Stimulated activated effector memory CD8-positive, alpha-beta T cell treated with anti-CD3 and anti-CD28 coated beads, Interleukin-12 subunit alpha, Interleukin-12 subunit beta, amount 100 ng/mL, for 72 hours (primary cell): Measurements from ENCODE around the gene SORBS1.
"Not testable (repeated sequence)": the region's sequence is repeated elsewhere in the genome, so short reads cannot be mapped to it uniquely, and the experiment has no call there.

Experiments
- ATAC-seq: fragments of 150-1000 bp; cut with Tn5 transposase; 2 replicates; pipeline ENCODE4 v1.10.0; 2021
- DNase-seq, 2 donors: peaks; one replicate each; pipeline ENCODE4 v3.0.0; 2021 to 2022; ENCODE audit warnings: low spot score in 2 of 2
- H3K27ac Mint-ChIP-seq: one replicate; pipeline ENCODE4 v1.8.0; 2022; ENCODE audit warnings: mild to moderate bottlenecking, mixed read lengths
- H3K36me3 Mint-ChIP-seq: one replicate; pipeline ENCODE4 v1.8.0; 2022; ENCODE audit warnings: mild to moderate bottlenecking, mixed read lengths
- H3K4me1 Mint-ChIP-seq: one replicate; pipeline ENCODE4 v1.8.0; 2022; ENCODE audit warnings: mixed read lengths
- H3K4me3 Mint-ChIP-seq: one replicate; pipeline ENCODE4 v1.8.0; 2022; ENCODE audit warnings: mild to moderate bottlenecking, mixed read lengths
- H3K9me3 Mint-ChIP-seq: one replicate; pipeline ENCODE4 v1.8.0; 2022; ENCODE audit warnings: mixed read lengths

SORBS1 gene

DNA sequence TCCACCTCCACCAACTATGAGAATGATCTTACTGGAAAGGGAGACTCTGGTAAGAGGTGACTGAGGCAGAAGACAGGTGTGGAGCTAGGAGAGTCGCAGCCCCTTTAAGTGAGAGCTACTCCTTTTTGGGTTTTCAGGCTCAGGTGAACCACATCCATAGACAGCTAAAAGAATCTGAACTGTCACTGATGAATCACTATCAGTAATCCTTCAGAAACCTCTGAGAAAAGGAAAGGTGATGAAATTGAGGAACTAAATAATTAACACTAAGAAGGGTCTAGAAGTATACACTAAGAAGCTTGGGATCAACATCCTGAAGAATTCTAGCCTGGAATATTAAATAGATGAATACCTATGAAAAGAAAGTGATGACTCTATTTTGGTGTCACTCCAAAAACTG is 83.0 kb downstream of the SORBS1 start:
- no peaks in the 10 kb centered on the region for H3K9me3 Mint-ChIP-seq
- H3K4me3 Mint-ChIP-seq: no peak overlapping the region
- DNase-seq: no peak
- no peaks in the 10 kb centered on the region for H3K4me1 Mint-ChIP-seq
- no peak overlapping the region for H3K27ac Mint-ChIP-seq
- ATAC-seq: no peak
- H3K36me3 Mint-ChIP-seq: no peaks in the 10 kb centered on the region

DNA sequence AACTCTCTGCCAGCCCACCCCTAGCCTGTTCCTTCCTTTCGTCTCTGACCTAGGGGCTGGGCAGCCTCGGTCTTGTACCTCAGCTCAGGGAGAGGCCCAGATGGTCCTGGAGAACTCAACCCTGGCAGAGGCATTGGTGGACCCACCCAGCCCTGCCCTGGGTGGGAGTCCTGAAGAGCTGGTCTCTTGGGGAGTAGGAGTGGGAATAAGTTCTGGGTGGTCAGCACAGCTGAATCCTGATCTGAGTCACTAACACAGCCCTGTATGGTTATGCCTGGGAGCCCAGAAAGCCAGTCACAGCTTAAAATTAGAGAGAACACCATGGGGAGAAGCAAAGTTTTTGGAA is 84.0 kb downstream of the SORBS1 start:
- Mint-ChIP-seq H3K4me3 (no peak overlapping the region), H3K36me3 (no peaks in the 10 kb centered on the region), H3K4me1 (no peaks in the 10 kb centered on the region), H3K9me3 (no peaks in the 10 kb centered on the region), H3K27ac (no peak overlapping the region)
- no peak for DNase-seq
- ATAC-seq: no peak

- Mint-ChIP-seq H3K27ac (no peak overlapping the region), H3K4me1 (no peaks in the 10 kb centered on the region), H3K36me3 (no peaks in the 10 kb centered on the region), H3K4me3 (no peak overlapping the region), H3K9me3 (no peaks in the 10 kb centered on the region)
- ATAC-seq: no peak
- DNase-seq: no peak
Measured at GRCh38 chr10:95476469-95477174, 84.5 kb downstream of the SORBS1 start.

- DNase-seq (no peak), ATAC-seq (no peak)
- H3K27ac Mint-ChIP-seq: no peak overlapping the region
- no peaks in the 10 kb centered on the region for H3K9me3 Mint-ChIP-seq
- H3K4me3 Mint-ChIP-seq: no peak overlapping the region
- no peaks in the 10 kb centered on the region for H3K4me1 Mint-ChIP-seq
- H3K36me3 Mint-ChIP-seq: no peaks in the 10 kb centered on the region
Measured at GRCh38 chr10:95475827-95476468, 85.2 kb downstream of the SORBS1 start.

GRCh38 chr10:95475003-95475383 is 86.2 kb downstream of the SORBS1 start:
- H3K9me3 Mint-ChIP-seq: no peaks in the 10 kb centered on the region
- ATAC-seq (no peak), DNase-seq (no peak)
- no peaks in the 10 kb centered on the region for H3K36me3 Mint-ChIP-seq
- H3K4me1 Mint-ChIP-seq: no peaks in the 10 kb centered on the region
- H3K4me3 Mint-ChIP-seq: no peak overlapping the region
- no peak overlapping the region for H3K27ac Mint-ChIP-seq

GRCh38 chr10:95474228-95475002 is 86.8 kb downstream of the SORBS1 start:
- H3K36me3 Mint-ChIP-seq: no peaks in the 10 kb centered on the region
- no peak for DNase-seq
- H3K4me3 Mint-ChIP-seq: no peak overlapping the region
- no peaks in the 10 kb centered on the region for H3K9me3 Mint-ChIP-seq
- no peak for ATAC-seq
- no peaks in the 10 kb centered on the region for H3K4me1 Mint-ChIP-seq
- H3K27ac Mint-ChIP-seq: no peak overlapping the region

DNA sequence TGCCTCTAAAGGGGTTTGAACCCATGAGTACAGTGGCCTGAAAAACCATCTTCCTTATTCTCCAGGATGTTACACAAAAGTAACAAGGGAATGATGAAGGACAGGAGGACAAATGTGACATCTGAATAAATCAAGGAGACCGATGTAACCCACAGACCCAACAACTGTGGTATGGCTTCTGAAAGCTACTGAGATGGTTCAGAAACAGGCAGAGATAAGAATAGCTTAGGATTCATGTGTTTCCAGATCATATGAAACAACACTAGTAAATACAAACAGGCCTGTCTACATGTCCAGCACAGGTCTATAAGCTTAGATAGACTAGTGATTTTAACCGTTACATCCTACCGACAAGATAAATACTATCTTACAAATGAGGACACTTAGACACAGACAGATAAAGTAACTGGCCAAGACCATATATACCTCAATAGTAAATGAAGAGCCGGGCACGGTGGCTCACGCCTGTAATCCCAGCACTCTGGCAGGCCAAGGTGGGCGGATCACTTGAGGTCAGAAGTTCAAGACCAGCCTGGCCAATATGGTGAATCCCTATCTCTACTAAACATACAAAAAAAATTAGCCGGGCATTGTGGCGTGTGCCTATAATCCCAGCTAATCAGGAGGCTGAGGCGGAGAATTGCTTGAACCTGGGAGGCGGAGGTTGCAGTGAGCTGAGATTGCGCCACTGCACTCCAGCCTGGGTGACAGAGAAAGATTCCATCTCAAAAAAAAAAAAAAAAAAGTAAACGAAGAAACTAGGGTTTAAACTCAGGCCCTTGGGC is 88.7 kb downstream of the SORBS1 start:
- H3K27ac Mint-ChIP-seq: no peak overlapping the region
- ATAC-seq: no peak
- no peak overlapping the region for H3K4me3 Mint-ChIP-seq
- H3K4me1 Mint-ChIP-seq: no peaks in the 10 kb centered on the region
- no peaks in the 10 kb centered on the region for H3K9me3 Mint-ChIP-seq
- DNase-seq: no peak
- no peaks in the 10 kb centered on the region for H3K36me3 Mint-ChIP-seq

- Mint-ChIP-seq H3K36me3 (no peaks in the 10 kb centered on the region), H3K9me3 (no peaks in the 10 kb centered on the region), H3K27ac (no peak overlapping the region), H3K4me1 (no peaks in the 10 kb centered on the region), H3K4me3 (no peak overlapping the region)
- DNase-seq (no peak), ATAC-seq (no peak)
Measured at GRCh38 chr10:95469676-95470075, 91.5 kb downstream of the SORBS1 start.

DNA sequence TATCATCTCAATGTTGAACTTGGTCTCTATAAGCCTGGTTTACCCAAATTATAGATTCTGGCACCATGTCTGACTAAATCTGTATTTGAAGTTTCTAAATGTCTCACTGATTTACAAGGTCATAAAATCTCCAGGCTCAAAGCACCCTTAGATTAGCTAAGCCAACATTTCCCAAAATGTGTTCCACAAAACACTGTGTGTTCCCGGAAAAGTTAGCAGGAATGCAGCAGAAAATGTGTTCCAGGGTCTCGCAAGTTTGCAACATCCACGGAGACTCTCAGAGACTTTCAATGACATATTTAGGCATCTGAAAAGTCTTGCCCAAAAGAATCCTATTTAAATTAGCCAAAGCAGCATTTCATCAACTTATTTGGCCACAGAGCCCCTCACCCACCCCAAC is 91.9 kb downstream of the SORBS1 start:
- H3K27ac Mint-ChIP-seq: no peak overlapping the region
- H3K9me3 Mint-ChIP-seq: no peaks in the 10 kb centered on the region
- H3K4me1 Mint-ChIP-seq: no peaks in the 10 kb centered on the region
- no peak overlapping the region for H3K4me3 Mint-ChIP-seq
- ATAC-seq (no peak), DNase-seq (no peak)
- no peaks in the 10 kb centered on the region for H3K36me3 Mint-ChIP-seq

DNA sequence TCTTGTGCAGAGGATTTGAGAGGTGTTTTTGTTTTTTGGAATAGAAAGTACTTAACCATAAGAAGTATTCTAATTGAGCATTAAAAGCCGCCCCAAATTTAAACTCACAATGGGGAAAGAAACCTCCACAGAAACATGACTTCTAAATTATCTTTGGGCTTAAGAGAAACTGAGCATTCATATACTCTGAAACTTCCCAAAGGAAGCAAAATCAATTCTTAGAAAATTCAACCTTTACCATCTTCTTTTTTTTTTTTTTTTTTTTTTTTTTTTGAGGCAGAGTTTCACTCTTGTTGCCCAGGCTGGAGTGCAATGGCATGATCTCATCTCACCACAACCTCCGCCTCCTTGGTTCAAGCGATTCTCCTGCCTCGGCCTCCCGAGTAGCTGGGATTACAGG is 93.5 kb downstream of the SORBS1 start:
- H3K36me3 Mint-ChIP-seq, H3K27ac Mint-ChIP-seq, H3K9me3 Mint-ChIP-seq, H3K4me3 Mint-ChIP-seq, DNase-seq, H3K4me1 Mint-ChIP-seq, ATAC-seq: not testable (repeated sequence)

GRCh38 chr10:95467162-95467599 is 94.0 kb downstream of the SORBS1 start:
- DNase-seq (no peak), ATAC-seq (no peak)
- Mint-ChIP-seq H3K4me1 (no peaks in the 10 kb centered on the region), H3K27ac (no peak overlapping the region), H3K4me3 (no peak overlapping the region), H3K36me3 (no peaks in the 10 kb centered on the region), H3K9me3 (no peaks in the 10 kb centered on the region)

- no peaks in the 10 kb centered on the region for H3K4me1 Mint-ChIP-seq
- no peak overlapping the region for H3K4me3 Mint-ChIP-seq
- H3K27ac Mint-ChIP-seq: no peak overlapping the region
- no peaks in the 10 kb centered on the region for H3K9me3 Mint-ChIP-seq
- DNase-seq (no peak), ATAC-seq (no peak)
- no peaks in the 10 kb centered on the region for H3K36me3 Mint-ChIP-seq
Measured at GRCh38 chr10:95466436-95466835, 94.7 kb downstream of the SORBS1 start.

DNA sequence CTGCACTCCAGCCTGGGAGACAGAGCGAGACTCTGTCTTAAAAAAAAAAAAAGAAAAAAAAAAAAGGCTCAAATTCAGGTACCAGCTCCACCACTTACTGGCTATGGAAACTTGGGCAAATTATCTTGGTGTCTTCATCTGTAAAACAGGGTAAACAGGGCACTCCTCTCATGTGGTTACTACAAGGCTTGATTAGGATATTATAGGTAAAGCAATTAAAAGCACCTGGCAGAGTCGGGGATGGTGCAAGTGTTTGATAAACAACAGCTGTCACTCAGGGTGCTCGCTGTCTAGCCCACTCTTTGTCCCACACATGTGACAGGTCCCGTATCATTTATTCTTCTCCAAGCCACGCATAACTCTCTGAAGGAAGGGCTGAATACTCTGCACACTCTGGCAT is 96.9 kb downstream of the SORBS1 start:
- no peaks in the 10 kb centered on the region for H3K9me3 Mint-ChIP-seq
- no peak overlapping the region for H3K27ac Mint-ChIP-seq
- H3K4me1 Mint-ChIP-seq: no peaks in the 10 kb centered on the region
- no peaks in the 10 kb centered on the region for H3K36me3 Mint-ChIP-seq
- no peak overlapping the region for H3K4me3 Mint-ChIP-seq
- ATAC-seq: no peak
- no peak for DNase-seq

- H3K27ac Mint-ChIP-seq: no peak overlapping the region
- DNase-seq (no peak), ATAC-seq (no peak)
- H3K36me3 Mint-ChIP-seq: no peaks in the 10 kb centered on the region
- H3K4me3 Mint-ChIP-seq: no peak overlapping the region
- no peaks in the 10 kb centered on the region for H3K4me1 Mint-ChIP-seq
- H3K9me3 Mint-ChIP-seq: no peaks in the 10 kb centered on the region
Measured at GRCh38 chr10:95462740-95463667, 98.2 kb downstream of the SORBS1 start.
